Measurements from ENCODE around the gene RRP8.

DNA sequence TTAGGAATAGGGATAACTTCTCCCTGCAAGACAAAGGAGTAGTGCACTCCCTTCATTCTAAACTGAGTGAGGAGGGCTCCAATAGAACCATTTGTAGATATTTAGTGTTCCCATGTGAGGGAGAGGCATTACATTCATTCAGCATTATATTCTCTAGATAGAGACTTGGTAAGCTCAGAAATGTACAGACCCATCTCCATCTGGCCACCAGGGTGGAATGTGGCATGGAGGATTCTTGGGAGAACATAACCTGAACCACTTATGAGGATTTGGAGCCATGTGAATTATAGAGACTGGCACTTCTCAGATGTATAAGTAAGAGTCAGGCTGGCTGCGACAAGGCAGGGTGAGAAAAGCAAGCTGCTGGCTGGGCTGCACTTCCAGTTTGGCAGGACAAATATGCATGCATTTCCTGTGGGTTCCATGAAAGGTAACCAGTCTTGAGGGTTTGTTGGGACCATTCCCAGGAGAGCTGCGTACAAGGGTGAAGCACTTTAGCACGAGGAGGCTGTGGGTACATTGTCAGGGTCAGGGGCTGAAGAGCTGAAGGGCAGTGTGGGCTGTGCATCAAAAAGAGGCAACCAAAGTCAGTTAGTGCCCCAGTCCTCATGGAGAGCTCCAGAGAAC lies 9.2 kb downstream of the RRP8 start:
- TF ChIP-seq, protein P1, sequence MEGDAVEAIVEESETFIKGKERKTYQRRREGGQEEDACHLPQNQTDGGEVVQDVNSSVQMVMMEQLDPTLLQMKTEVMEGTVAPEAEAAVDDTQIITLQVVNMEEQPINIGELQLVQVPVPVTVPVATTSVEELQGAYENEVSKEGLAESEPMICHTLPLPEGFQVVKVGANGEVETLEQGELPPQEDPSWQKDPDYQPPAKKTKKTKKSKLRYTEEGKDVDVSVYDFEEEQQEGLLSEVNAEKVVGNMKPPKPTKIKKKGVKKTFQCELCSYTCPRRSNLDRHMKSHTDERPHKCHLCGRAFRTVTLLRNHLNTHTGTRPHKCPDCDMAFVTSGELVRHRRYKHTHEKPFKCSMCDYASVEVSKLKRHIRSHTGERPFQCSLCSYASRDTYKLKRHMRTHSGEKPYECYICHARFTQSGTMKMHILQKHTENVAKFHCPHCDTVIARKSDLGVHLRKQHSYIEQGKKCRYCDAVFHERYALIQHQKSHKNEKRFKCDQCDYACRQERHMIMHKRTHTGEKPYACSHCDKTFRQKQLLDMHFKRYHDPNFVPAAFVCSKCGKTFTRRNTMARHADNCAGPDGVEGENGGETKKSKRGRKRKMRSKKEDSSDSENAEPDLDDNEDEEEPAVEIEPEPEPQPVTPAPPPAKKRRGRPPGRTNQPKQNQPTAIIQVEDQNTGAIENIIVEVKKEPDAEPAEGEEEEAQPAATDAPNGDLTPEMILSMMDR (IDR thresholded peaks at IDR 0.05; ENCODE audit: low read length), result no peak
- TF ChIP-seq EZH2phosphoT487 (IDR thresholded peaks at IDR 0.05; ENCODE audit: low read length) (no peak), EZH2 (optimal IDR thresholded peaks at IDR 0.05; ENCODE audit: low read depth, low read length) (no peak)

All from MM.1S (cell line).